ENCODE data around the gene ADGRD1.

ADGRD1 gene

DNA sequence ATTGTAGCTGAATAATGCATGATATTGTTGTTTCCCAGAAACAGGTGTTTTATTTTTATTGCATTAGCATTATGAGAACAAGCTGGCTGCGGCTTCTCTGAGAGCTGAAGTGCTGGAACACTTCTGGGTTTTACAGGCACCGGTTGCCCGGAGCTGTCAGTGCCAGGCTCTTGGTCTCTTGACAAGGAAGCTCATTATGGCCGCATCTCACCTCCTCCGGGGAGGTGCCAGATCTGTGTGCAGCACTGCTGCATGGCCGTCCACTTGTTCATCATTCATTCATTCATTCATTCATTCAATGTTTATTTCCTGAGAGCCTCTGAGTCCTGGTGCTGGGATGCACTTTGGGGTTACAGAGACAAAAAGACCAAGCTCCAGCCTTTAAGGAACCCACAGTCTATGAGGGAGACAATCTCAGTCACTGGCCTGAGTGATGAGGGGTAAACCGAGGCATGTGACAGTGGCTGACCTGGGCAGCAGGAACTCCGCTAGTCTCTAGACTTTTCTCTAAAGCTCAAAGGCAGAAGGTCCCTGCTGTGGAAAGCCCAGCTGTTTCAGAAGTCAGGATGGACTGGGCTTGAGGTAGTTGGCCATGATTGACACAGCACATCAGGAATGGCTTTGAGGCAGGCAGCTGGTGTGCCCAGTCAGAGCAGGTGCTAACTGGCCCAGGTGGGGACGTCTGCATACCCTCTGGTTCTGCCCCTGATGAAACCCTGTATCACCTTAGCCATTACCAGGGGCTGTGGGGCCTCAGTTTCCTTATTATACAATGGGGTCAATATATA, 181.0 kb downstream of the ADGRD1 start:
- TF ChIP-seq, protein P1, sequence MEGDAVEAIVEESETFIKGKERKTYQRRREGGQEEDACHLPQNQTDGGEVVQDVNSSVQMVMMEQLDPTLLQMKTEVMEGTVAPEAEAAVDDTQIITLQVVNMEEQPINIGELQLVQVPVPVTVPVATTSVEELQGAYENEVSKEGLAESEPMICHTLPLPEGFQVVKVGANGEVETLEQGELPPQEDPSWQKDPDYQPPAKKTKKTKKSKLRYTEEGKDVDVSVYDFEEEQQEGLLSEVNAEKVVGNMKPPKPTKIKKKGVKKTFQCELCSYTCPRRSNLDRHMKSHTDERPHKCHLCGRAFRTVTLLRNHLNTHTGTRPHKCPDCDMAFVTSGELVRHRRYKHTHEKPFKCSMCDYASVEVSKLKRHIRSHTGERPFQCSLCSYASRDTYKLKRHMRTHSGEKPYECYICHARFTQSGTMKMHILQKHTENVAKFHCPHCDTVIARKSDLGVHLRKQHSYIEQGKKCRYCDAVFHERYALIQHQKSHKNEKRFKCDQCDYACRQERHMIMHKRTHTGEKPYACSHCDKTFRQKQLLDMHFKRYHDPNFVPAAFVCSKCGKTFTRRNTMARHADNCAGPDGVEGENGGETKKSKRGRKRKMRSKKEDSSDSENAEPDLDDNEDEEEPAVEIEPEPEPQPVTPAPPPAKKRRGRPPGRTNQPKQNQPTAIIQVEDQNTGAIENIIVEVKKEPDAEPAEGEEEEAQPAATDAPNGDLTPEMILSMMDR (IDR thresholded peaks at IDR 0.05; ENCODE audit: borderline replicate concordance, insufficient read depth, low read depth, low read length): no peak
- H3K4me3 ChIP-seq (ENCODE audit: low read depth, low read length): no peak overlapping the region

DNA sequence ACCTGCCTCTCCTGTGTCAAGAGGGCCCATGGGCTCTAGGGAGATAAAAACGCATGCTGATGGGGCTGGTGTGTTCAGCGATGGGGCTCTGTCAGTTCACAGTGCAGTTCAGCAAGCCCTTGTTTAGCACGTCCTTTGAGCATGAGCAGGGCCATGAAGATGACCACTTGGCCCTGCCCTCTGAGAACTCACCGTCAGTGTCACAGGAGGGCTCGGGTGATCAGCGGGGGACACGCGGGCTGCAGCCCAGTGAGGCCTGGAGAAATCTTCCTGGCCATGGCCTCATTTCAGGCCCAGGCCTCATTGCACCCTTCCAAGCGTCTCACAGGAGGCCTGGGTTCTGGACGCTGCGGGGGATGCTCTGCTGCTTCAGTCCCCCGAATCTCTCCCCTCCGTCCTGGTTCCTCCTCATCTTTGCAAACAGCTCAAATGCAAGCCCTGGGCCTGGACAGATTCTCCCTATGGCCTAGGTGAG, 181.6 kb downstream of the ADGRD1 start:
- H3K4me3 ChIP-seq (ENCODE audit: low read depth, low read length): no peak overlapping the region
- TF ChIP-seq, protein P1 (IDR thresholded peaks at IDR 0.05; ENCODE audit: borderline replicate concordance, insufficient read depth, low read depth, low read length): no peak

DNA sequence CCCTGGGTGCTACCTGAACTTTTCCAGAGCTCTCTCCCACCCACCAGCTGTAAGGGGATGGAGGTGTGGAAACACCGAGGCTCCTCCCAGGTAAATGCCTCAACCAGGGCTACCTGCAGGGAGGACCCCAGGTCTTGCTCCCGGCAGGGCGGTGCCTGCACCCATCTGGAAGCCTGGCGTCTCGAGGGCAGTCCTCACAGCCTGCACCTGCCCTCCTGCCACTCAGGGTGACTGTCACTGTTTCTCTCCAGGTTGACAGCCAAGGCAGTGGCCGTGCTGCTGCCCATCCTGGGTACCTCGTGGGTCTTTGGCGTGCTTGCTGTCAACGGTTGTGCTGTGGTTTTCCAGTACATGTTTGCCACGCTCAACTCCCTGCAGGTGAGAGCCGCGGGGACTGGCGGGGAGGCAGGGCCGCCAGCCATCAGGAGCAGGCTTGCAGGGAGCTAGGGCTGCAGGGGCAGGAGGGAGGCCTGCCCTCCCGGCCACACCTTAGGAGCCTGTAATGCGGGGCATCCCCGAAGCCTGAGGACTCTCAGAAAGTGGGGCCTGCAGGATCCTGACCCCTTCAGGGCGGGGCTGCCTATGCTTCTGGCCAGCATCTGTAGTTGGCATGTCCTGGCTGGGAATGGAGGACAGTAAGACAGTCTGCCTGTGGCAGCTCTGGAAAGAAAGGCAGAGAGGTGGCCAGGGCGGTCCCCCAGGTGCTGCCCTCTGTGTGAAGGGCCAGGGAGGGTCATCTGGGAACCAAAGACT, 182.3 kb downstream of the ADGRD1 start:
- TF ChIP-seq, protein P1 (IDR thresholded peaks at IDR 0.05; ENCODE audit: borderline replicate concordance, insufficient read depth, low read depth, low read length): no peak

DNA sequence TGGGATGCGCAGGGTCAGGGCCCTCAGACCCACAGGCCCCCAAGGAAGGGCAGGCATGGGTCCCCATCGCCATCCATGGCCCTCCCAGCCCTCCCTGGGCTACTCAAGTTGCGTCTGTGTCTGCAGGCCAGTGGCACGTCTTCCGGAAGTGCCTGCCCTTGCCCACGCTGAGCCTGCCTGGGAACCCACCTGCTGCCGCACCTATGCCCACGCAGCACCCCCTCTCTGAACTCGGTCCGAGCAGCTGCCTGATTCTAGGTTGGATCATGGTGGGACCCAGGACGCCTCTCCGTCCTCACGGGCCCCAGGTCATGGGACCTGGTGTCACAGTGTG, 182.8 kb downstream of the ADGRD1 start:
- TF ChIP-seq, protein P1 (IDR thresholded peaks at IDR 0.05; ENCODE audit: borderline replicate concordance, insufficient read depth, low read depth, low read length): no peak
- no peak overlapping the region for H3K4me3 ChIP-seq (ENCODE audit: low read depth, low read length)

More for the DNA sequence above, 182.3 kb downstream of the ADGRD1 start:
- H3K4me3 ChIP-seq (ENCODE audit: low read depth, low read length): no peak overlapping the region

DNA sequence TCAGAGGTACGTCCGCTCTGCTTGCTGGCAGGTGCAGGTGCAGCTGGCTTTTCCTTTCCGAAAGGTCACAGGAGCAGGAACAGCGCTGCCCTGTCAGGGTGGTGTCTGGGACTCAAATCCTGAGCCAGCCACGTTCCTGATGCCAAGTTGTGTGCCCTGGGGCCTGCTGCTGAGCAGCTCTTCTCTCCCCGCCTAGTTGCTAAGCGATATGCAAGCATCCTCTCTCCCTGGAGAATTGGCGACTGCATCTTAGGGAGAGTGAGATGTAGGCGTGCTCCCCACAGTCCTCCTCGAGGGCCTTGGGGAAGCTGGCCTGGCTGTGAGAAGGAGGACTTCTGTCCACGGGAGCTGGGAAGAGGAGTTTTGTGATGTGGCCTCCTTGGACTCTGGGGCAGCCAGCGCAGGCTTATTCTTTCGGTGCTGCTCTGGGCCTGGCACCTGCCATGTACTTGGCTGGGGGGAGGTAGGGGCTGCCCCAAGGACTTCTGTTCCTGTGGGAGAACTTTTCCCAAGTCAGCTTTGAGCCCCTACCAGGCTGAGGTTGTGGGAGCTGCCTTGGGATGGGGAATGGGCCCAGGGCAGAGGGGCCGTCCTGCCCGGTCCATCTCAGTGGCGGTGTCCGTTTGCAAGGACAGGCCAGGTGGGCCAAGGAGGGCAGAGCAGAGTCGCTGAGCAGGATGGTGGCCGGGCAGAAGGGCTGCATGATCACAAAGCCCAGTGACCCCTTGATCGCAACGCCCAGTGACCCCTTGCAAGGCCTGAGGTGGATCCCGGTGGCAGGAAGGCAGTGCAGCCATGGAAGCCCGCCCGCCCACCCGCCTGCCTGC, 183.5 kb downstream of the ADGRD1 start:
- no peak overlapping the region for H3K4me3 ChIP-seq (ENCODE audit: low read depth, low read length)
- TF ChIP-seq, protein P1 (IDR thresholded peaks at IDR 0.05; ENCODE audit: borderline replicate concordance, insufficient read depth, low read depth, low read length): no peak

DNA sequence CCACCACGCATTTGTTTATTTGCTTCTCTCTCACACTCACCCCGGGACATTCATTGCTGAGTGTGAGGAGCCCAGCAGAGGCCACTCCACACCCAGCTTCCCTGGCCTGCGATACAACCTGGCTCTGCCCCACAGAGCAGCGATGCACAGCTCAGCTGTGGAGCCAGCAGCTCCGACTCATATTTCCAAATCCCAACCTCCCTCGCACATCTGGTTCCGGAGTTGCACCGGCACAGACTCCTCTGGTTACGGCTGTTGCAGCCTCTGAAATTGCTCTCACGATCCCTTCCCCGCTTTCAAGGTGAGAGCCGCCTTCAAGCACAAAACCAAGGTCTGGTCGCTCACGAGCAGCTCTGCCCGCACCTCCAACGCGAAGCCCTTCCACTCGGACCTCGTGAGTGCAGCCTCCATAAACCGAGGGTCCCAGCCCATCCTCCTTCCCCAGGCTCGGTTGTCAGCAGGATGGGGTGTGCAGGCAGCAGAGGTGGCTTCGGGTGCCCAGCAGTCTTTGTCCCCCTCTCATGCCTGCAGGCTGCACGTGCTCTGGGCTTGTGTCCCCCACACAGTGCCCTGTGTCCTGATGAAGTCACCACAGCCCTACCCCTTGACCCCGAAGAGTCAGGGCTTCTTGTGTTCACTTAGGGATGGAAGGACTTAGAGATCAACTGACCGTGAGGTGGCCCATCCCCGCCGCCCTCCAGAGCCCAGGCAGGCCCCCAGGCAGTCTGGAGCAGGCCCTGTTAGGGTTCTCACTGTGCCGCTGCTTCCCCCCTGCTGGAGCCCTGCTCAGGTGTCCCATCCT, 184.3 kb downstream of the ADGRD1 start:
- no peak overlapping the region for H3K4me3 ChIP-seq (ENCODE audit: low read depth, low read length)
- TF ChIP-seq, protein P1 (IDR thresholded peaks at IDR 0.05; ENCODE audit: borderline replicate concordance, insufficient read depth, low read depth, low read length): no peak

All from GM12875 (cell line).